Trophoblast cell (in vitro differentiated cells and primary cell): ENCODE results near the gene NFRKB.
A peak's percentile ranks its signal among the peaks of the same experiment; 100 is the strongest.

Experiments
- DNase-seq, 2 donors: peaks; one replicate each; pipeline ENCODE4 v3.0.0-alpha.2; 2016
- H2AFZ ChIP-seq: 2 replicates; pipeline ENCODE4 v1.6.1; 2013; ENCODE audit warnings: low read length, moderate library complexity, mild to moderate bottlenecking; ENCODE audit not compliant: insufficient read depth, poor library complexity
- H2AK5ac ChIP-seq: 2 replicates; pipeline ENCODE4 v1.6.1; 2013; ENCODE audit warnings: mild to moderate bottlenecking, low read length
- H2BK120ac ChIP-seq: 2 replicates; pipeline ENCODE4 v1.6.1; 2013; ENCODE audit warnings: low read length, mild to moderate bottlenecking, moderate library complexity; ENCODE audit not compliant: insufficient read depth, poor library complexity
- H2BK12ac ChIP-seq: 2 replicates; pipeline ENCODE4 v1.6.1; 2013; ENCODE audit warnings: mild to moderate bottlenecking, low read length, moderate library complexity
- H2BK5ac ChIP-seq: 2 replicates; pipeline ENCODE4 v1.6.1; 2013; ENCODE audit warnings: low read length, low read depth, moderate library complexity, mild to moderate bottlenecking; ENCODE audit not compliant: poor library complexity
- H3K14ac ChIP-seq: 2 replicates; pipeline ENCODE4 v1.6.1; 2013; ENCODE audit warnings: mild to moderate bottlenecking, low read length
- H3K18ac ChIP-seq: 2 replicates; pipeline ENCODE4 v1.6.1; 2013; ENCODE audit warnings: mild to moderate bottlenecking, low read length
- H3K23ac ChIP-seq: 2 replicates; pipeline ENCODE4 v1.6.1; 2013; ENCODE audit warnings: low read length
- H3K27ac ChIP-seq: 2 replicates; pipeline ENCODE4 v1.5.1; 2013; ENCODE audit warnings: low read depth, mild to moderate bottlenecking, inconsistent platforms, low read length, moderate library complexity
- H3K27me3 ChIP-seq: 2 replicates; pipeline ENCODE4 v1.6.1; 2013; ENCODE audit warnings: inconsistent platforms, mild to moderate bottlenecking, low read length, moderate library complexity; ENCODE audit not compliant: insufficient read depth
- H3K36me3 ChIP-seq, 2 experiments: 1 replicate in 1 of 2; 2 replicates in 1 of 2; pipeline ENCODE4 v1.6.1; 2013; ENCODE audit warnings: low read length in 2 of 2, mild to moderate bottlenecking in 2 of 2, moderate library complexity in 1 of 2; ENCODE audit not compliant: insufficient read depth in 2 of 2, control insufficient read depth in 1 of 2
- H3K4ac ChIP-seq: 2 replicates; pipeline ENCODE4 v1.6.1; 2013; ENCODE audit warnings: low read depth, mild to moderate bottlenecking, low read length, moderate library complexity
- H3K4me1 ChIP-seq, 2 experiments: 1 replicate in 1 of 2; 2 replicates in 1 of 2; pipeline ENCODE4 v1.6.1; 2013; ENCODE audit warnings: low read length in 2 of 2, mild to moderate bottlenecking in 2 of 2, moderate library complexity in 1 of 2; ENCODE audit not compliant: insufficient read depth in 2 of 2, control insufficient read depth in 1 of 2
- H3K4me2 ChIP-seq: 2 replicates; pipeline ENCODE4 v1.6.1; 2013; ENCODE audit warnings: inconsistent platforms, mild to moderate bottlenecking, low read length, moderate library complexity
- H3K4me3 ChIP-seq: 2 replicates; pipeline ENCODE4 v1.5.1; 2013; ENCODE audit warnings: mild to moderate bottlenecking, low read depth, low read length, inconsistent platforms
- H3K79me1 ChIP-seq: one replicate; pipeline ENCODE4 v1.6.1; 2013; ENCODE audit warnings: low read length
- H3K79me2 ChIP-seq: 2 replicates; pipeline ENCODE4 v1.6.1; 2013; ENCODE audit warnings: low read length, mild to moderate bottlenecking; ENCODE audit not compliant: control insufficient read depth, insufficient read depth, poor library complexity
- H3K9ac ChIP-seq: 2 replicates; pipeline ENCODE4 v1.6.1; 2013; ENCODE audit warnings: mild to moderate bottlenecking, low read length
- H3K9me3 ChIP-seq: 2 replicates; pipeline ENCODE4 v1.6.1; 2013; ENCODE audit warnings: low read depth, mild to moderate bottlenecking, control low read depth, inconsistent platforms, low read length; ENCODE audit not compliant: insufficient read depth
- H4K12ac ChIP-seq: 2 replicates; pipeline ENCODE4 v1.6.1; 2013; ENCODE audit warnings: low read depth, mild to moderate bottlenecking, low read length, moderate library complexity
- H4K8ac ChIP-seq: 2 replicates; pipeline ENCODE4 v1.6.1; 2013; ENCODE audit warnings: low read depth, mild to moderate bottlenecking, low read length, moderate library complexity
- H4K91ac ChIP-seq: one replicate; pipeline ENCODE4 v1.6.1; 2013; ENCODE audit warnings: low read depth, mild to moderate bottlenecking, low read length, moderate library complexity
- WGBS: extraction: QIAGEN DNeasy Blood & Tissue Kit; methylation state at CpG from one replicate; pipeline ENCODE4 v1.1.7; 2013; ENCODE audit warnings: missing lambda C conversion rate; ENCODE audit not compliant: insufficient read length, insufficient coverage; ENCODE audit errors: extremely low coverage; 5-methylcytosine and 5-hydroxymethylcytosine counted together

The NFRKB gene

GRCh38 chr11:129884581-129884980 lies 10.8 kb downstream of the NFRKB start:
- no peak overlapping the region for H3K14ac ChIP-seq
- no peaks in the 10 kb centered on the region for H3K27me3 ChIP-seq
- H2AK5ac ChIP-seq = no peak overlapping the region
- no peak overlapping the region for H4K91ac ChIP-seq
- H3K18ac ChIP-seq = no peak overlapping the region
- H3K4ac ChIP-seq = no peak overlapping the region
- no peak overlapping the region for H2BK12ac ChIP-seq
- H3K79me2 ChIP-seq = no peaks in the 10 kb centered on the region
- no peak overlapping the region for H3K23ac ChIP-seq
- H2BK120ac ChIP-seq = no peak overlapping the region
- peaks cover 2% of the 10 kb centered on the region for H3K9me3 ChIP-seq
- H3K4me1 ChIP-seq = no peaks in the 10 kb centered on the region
- no peak overlapping the region for H4K12ac ChIP-seq
- H3K9ac ChIP-seq = no peak overlapping the region
- H4K8ac ChIP-seq = no peak overlapping the region
- H2BK5ac ChIP-seq = no peak overlapping the region
- no peak overlapping the region for H2AFZ ChIP-seq
- DNase-seq = no peak
- no peak overlapping the region for H3K4me2 ChIP-seq
- H3K27ac ChIP-seq = no peak overlapping the region
- no peak overlapping the region for H3K4me3 ChIP-seq
- peaks cover 38 to 69% of the 10 kb centered on the region in 2 experiments for H3K36me3 ChIP-seq
- no CpG with 5 or more reads among the region's 8 CpGs for WGBS
- no peaks in the 10 kb centered on the region for H3K79me1 ChIP-seq

GRCh38 chr11:129881570-129882170 lies 13.7 kb downstream of the NFRKB start:
- no peaks in the 10 kb centered on the region for H3K79me2 ChIP-seq
- H3K36me3 ChIP-seq = peaks cover 49 to 78% of the 10 kb centered on the region in 2 experiments
- no peak overlapping the region for H3K23ac ChIP-seq
- no peak overlapping the region for H4K91ac ChIP-seq
- no peak overlapping the region for H2BK120ac ChIP-seq
- H2AFZ ChIP-seq = no peak overlapping the region
- H3K4me1 ChIP-seq = no peaks in the 10 kb centered on the region
- H2BK5ac ChIP-seq = no peak overlapping the region
- no peak overlapping the region for H4K12ac ChIP-seq
- H3K27me3 ChIP-seq = no peaks in the 10 kb centered on the region
- H3K14ac ChIP-seq = no peak overlapping the region
- no peak overlapping the region for H2AK5ac ChIP-seq
- no peak overlapping the region for H4K8ac ChIP-seq
- H3K4me3 ChIP-seq = no peak overlapping the region
- no peak overlapping the region for H2BK12ac ChIP-seq
- no peak overlapping the region for H3K4ac ChIP-seq
- peaks cover 2% of the 10 kb centered on the region for H3K9me3 ChIP-seq
- no peaks in the 10 kb centered on the region for H3K79me1 ChIP-seq
- H3K18ac ChIP-seq = no peak overlapping the region
- no peak overlapping the region for H3K4me2 ChIP-seq
- DNase-seq = peak; percentile 34 to 65
- no CpG with 5 or more reads among the region's 9 CpGs for WGBS
- no peak overlapping the region for H3K27ac ChIP-seq
- H3K9ac ChIP-seq = no peak overlapping the region

GRCh38 chr11:129880311-129880710 lies 15.1 kb downstream of the NFRKB start:
- H3K9ac ChIP-seq = no peak overlapping the region
- no peak overlapping the region for H3K27ac ChIP-seq
- no peak overlapping the region for H2AFZ ChIP-seq

GRCh38 chr11:129871914-129872313 lies 23.5 kb downstream of the NFRKB start:
- H3K9ac ChIP-seq = no peak overlapping the region
- no CpG with 5 or more reads among the region's 7 CpGs for WGBS
- H3K9me3 ChIP-seq = no peaks in the 10 kb centered on the region

More at GRCh38 chr11:129880311-129880710, 15.1 kb downstream of the NFRKB start:
- Histone ChIP-seq H3K18ac (no peak overlapping the region), H4K8ac (no peak overlapping the region), H4K91ac (no peak overlapping the region), H3K79me2 (no peaks in the 10 kb centered on the region), H3K23ac (no peak overlapping the region), H3K27me3 (no peaks in the 10 kb centered on the region), H4K12ac (no peak overlapping the region), H2AK5ac (no peak overlapping the region), H3K9me3 (peaks cover 2% of the 10 kb centered on the region), H3K4me3 (no peak overlapping the region), H3K14ac (no peak overlapping the region), H2BK120ac (no peak overlapping the region), H3K79me1 (no peaks in the 10 kb centered on the region), H3K4me1 (no peaks in the 10 kb centered on the region), H3K4me2 (no peak overlapping the region), H3K4ac (no peak overlapping the region), H2BK5ac (no peak overlapping the region), H3K36me3 (peaks cover 50 to 79% of the 10 kb centered on the region in 2 experiments), H2BK12ac (no peak overlapping the region)
- no CpG with 5 or more reads among the region's 3 CpGs for WGBS
- no peak for DNase-seq

More at GRCh38 chr11:129871914-129872313, 23.5 kb downstream of the NFRKB start:
- H3K23ac ChIP-seq = no peak overlapping the region
- no peak overlapping the region for H4K12ac ChIP-seq
- no peak overlapping the region for H3K4me3 ChIP-seq
- no peak overlapping the region for H4K91ac ChIP-seq
- no peak overlapping the region for H3K4me2 ChIP-seq
- H2AK5ac ChIP-seq = no peak overlapping the region
- H3K36me3 ChIP-seq = peaks cover 51 to 68% of the 10 kb centered on the region in 2 experiments
- H2BK5ac ChIP-seq = no peak overlapping the region
- H2BK120ac ChIP-seq = no peak overlapping the region
- DNase-seq = no peak
- no peak overlapping the region for H3K4ac ChIP-seq
- H3K14ac ChIP-seq = no peak overlapping the region
- no peak overlapping the region for H3K27ac ChIP-seq
- no peaks in the 10 kb centered on the region for H3K79me1 ChIP-seq
- H4K8ac ChIP-seq = no peak overlapping the region
- no peaks in the 10 kb centered on the region for H3K79me2 ChIP-seq
- no peak overlapping the region for H3K18ac ChIP-seq
- H2BK12ac ChIP-seq = no peak overlapping the region
- no peak overlapping the region for H2AFZ ChIP-seq
- no peaks in the 10 kb centered on the region for H3K27me3 ChIP-seq
- no peaks in the 10 kb centered on the region for H3K4me1 ChIP-seq
